GM13976 (cell line): ENCODE results near the gene RPL35.

Source experiments
- DNase-seq: peaks from one replicate; pipeline ENCODE4 v3.0.0; 2012; ENCODE audit warnings: low spot score
- in situ Hi-C: fragments of 300-500 bp; cut with MboI; formaldehyde crosslinking; loops from one replicate; pipeline ENCODE4 v1.12.0; 2022; ENCODE audit warnings: low sequenced_read_pairs, mixed read lengths, inconsistent platforms; ENCODE audit not compliant: unreplicated experiment
- TF ChIP-seq, protein P1 (sequence below): IDR thresholded peaks from 2 replicates; pipeline ENCODE4 v1.5.1; 2012; ENCODE audit warnings: borderline replicate concordance, mild to moderate bottlenecking; ENCODE audit not compliant: insufficient read depth; ENCODE audit errors: extremely low read depth, missing control alignments, control extremely low read depth

Gene RPL35

DNA sequence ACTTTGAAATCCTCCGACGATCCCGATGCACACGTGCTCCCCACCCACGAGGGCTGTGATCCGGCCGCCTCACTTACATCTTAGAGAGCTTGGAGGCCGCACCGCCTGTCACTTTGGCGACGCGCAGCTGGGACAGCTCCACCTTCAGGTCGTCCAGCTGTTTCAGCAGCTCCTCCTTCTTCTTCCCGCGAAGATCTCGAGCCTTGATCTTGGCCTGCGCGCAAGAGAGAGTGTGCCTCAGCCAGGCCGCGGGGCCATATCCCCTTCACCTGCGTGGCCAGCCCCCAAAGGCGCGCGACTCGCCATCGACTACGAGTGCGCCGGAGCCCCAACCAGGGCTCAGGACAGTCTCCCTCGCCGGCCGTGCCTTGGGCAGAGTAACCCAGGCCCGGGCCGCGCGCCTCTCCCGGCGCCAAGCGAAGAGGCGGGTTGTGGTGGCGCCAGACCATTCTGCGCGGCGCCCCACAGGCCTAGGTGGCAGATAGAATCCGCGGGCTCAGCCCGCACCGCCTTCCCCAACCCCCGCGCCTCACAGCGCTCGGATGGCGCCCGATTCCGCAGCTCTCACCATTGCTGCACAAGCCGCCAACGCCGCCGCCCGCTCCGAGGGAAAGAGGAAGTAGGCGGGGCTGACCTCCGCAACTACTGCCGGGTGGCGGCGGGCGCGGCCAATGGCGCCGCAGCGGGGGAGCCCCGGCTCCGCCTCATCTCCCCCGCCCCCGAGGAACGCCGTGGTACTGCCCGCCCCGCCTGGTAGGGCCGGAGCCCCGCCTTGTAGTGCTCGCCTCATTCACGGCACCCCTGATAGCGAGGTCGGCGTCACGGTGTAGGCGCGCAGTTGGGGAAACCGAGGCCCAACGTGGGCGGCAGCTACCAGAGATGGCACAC, at the start of gene RPL35, which contains the start of gene ARPC5L:
Gene RPL35, minus strand, starts transcription at position 616 of the 888 bp plus-strand sequence. Its CDS starts 45 bp downstream, at position 571.
Gene ARPC5L, plus strand, starts transcription at position 789 of the 888 bp plus-strand sequence. CDS start 7,161 bp downstream, outside the sequence.
- in situ Hi-C loops = loop anchor here (25.0 kb wide), 1 partner anchor 501 kb away; no protein-coding TSS in a partner anchor
- TF ChIP-seq, protein P1, sequence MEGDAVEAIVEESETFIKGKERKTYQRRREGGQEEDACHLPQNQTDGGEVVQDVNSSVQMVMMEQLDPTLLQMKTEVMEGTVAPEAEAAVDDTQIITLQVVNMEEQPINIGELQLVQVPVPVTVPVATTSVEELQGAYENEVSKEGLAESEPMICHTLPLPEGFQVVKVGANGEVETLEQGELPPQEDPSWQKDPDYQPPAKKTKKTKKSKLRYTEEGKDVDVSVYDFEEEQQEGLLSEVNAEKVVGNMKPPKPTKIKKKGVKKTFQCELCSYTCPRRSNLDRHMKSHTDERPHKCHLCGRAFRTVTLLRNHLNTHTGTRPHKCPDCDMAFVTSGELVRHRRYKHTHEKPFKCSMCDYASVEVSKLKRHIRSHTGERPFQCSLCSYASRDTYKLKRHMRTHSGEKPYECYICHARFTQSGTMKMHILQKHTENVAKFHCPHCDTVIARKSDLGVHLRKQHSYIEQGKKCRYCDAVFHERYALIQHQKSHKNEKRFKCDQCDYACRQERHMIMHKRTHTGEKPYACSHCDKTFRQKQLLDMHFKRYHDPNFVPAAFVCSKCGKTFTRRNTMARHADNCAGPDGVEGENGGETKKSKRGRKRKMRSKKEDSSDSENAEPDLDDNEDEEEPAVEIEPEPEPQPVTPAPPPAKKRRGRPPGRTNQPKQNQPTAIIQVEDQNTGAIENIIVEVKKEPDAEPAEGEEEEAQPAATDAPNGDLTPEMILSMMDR = no peak
- peak; percentile 99 for DNase-seq

DNA sequence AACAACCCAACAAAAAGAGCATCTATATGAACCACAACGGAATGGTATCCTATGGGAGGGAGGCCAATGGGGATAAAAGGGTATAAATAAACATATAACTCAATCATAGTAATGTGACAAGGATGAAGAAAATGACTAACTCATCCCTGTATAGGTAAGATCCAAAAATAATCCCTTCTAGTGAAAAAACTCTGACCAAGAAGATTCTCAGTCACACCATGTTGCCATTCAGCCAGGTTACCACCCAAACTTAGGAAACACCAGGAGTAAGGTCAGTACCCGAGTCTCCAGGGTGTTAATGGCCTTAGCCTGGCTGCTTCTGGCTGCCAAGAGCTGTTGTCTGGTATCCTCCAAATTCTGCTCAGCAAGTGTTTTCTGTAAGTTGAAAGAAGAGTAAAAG, 46.3 kb upstream of the RPL35 start:
- in situ Hi-C loops = no loop called here
- TF ChIP-seq, protein P1 = no peak
- DNase-seq = no peak

DNA sequence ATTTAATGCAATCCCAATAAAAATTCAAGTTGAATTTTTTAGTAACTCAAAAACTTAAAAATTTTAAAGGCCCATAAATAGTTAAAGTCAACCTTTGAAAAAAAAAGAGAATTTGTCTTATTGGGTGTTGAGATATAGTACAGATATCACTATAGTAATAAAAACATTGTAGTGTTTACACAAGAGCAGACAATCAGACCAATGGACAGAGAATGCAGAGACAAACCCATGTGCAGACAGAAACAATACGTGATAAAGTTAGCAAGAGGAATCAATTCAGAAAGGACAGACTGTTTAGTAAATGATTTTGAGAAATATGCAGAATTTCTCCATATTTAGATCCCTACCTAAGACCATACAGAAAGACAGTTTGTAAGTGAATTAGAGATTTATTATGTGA, 45.2 kb upstream of the RPL35 start:
- in situ Hi-C loops = no loop called here
- TF ChIP-seq, protein P1 = no peak
- DNase-seq = no peak

DNA sequence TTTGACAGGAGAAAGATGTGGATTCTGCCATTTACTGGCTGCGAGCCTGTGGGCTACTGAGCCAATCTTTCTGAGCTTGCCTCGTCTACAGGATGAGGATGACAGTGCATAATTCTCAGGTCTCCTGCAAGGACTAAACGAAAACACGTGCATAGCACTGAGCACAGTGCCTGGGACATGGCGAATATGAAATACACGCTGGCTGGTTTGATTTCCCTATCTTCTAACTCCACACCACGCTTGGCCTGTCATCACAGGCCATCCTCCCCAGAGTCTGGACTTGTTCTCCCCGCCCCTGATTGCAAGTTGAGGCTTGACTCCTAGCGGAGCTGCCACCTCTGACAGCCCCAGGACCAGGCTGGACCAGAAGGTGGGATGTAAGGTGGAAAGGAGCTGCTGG, 38.1 kb upstream of the RPL35 start:
- no peak for DNase-seq
- TF ChIP-seq, protein P1 = no peak
- in situ Hi-C loops = no loop called here

DNA sequence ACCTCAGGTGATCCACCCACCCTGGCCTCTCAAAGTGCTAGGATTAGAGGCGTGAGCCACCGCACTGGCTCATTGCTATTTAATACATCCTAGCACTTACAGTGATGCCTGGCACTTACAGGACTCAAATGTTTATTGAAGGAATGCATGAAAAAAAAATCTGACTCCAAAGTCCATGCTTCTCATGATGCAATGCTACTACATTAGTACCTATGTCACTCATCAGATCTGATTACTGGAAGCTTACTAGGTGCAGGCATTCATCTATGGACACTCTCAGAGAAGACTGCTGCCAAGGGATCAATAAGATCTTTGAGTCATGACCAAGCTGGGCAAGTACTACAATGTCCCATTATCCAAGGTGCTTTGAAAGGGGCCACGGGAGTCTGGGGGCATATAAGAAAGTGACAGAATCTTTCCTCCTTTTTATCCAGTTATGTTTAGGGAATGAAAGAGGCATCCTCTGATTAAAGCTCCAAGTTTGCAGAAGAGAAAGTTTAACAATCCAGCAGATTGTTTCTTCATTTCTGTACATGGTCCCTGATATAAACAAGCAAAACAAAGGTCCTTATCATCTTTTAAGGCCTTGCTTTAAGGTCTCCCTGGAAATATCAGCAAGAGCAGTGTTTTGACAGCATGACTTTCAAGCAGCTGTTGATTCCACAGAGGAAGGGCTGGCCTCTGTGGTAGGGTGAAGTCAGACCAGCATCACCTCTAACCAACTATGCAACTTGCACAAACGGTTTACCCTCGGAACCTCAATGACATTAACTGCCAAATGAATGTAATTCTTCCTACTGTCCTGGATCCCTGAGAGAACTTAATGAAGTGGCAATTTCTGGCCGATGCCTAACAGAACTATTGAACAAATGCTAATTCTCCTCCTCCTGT, 36.1 kb upstream of the RPL35 start:
- DNase-seq = no peak
- in situ Hi-C loops = no loop called here
- TF ChIP-seq, protein P1 = no peak

DNA sequence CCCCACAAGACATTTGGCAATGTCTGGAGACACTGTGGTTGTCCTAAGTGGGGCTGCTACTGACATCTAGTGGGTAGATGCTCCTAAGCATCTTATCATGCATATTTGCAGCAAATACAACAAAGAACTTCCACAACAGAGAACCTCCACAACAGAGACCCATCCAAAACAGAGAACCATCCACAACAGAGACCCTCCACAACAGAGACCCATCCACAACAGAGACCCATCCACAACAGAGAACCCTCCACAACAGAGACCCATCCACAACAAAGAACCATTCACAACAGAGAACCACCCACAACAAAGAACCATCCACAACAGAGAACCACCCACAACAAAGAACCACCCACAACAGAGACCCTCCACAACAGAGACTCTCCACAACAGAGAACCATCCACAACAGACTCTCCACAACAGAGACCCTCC, 33.0 kb upstream of the RPL35 start:
- DNase-seq = no peak
- in situ Hi-C loops = no loop called here
- TF ChIP-seq, protein P1 = peak; percentile 65
